ENCODE data around the gene GPR39. TPM values are rescaled to one million over a fixed set of nuclear protein-coding genes. Genes with fewer than 3 reads are reported as not detected.

Gene GPR39
- total RNA-seq, 2 experiments from 2014 or later = not detected

DNA sequence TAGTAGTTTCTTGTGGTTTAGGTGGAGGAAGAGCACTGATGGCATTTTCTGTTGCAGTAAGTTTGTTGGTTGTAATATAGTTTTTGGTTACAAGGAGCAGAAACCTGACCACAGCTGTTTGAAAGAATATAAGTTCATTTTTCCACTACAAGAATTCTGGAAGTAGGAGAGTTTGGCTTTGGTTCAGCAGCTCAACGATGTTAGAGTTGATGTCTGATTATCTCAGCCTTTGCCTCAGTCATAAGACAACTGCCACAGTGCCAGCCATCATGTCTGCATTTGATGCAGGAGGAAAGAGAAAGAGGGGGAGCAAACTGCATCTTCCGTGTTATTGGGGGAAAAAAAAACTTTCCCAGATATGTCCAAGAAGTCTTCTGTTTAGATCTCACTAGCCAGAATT is 134.3 kb downstream of the GPR39 start:
- Mint-ChIP-seq H3K9me3 (no peaks in the 10 kb centered on the region), H3K4me1 (no peaks in the 10 kb centered on the region), H3K36me3 (no peaks in the 10 kb centered on the region), H3K4me3 (no peak overlapping the region), H3K27me3 (no peaks in the 10 kb centered on the region), H3K27ac (no peak overlapping the region)
- ATAC-seq (ENCODE audit: low read depth) = no peak
- DNase-seq = no peak
- POLR2A ChIA-PET = no interaction called here

DNA sequence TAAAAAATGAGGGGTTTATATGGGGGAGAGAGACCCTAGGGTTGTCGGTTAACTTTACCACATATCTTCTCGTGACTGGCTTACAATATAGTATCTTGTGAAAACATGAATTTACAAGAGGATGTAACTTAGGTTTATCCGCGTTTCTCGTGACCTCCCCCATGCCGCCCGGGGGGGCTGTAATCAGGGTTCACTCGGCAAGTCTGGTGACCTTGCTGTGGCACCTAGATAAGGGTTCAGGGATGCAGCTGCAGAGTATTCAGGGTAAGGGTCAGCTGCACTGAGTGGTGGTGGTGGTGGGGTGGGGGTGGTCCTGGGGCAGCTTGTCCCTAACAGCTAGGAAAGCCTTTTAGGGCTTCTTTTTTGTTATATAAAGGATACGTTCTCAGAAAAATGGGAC is 141.1 kb downstream of the GPR39 start:
- H3K27me3 Mint-ChIP-seq = no peaks in the 10 kb centered on the region
- no peak for ATAC-seq (ENCODE audit: low read depth)
- POLR2A ChIA-PET = no interaction called here
- no peaks in the 10 kb centered on the region for H3K36me3 Mint-ChIP-seq
- no peak for DNase-seq
- no peak overlapping the region for H3K4me3 Mint-ChIP-seq
- no peak overlapping the region for H3K27ac Mint-ChIP-seq
- H3K9me3 Mint-ChIP-seq = peaks cover 3% of the 10 kb centered on the region
- H3K4me1 Mint-ChIP-seq = no peaks in the 10 kb centered on the region

DNA sequence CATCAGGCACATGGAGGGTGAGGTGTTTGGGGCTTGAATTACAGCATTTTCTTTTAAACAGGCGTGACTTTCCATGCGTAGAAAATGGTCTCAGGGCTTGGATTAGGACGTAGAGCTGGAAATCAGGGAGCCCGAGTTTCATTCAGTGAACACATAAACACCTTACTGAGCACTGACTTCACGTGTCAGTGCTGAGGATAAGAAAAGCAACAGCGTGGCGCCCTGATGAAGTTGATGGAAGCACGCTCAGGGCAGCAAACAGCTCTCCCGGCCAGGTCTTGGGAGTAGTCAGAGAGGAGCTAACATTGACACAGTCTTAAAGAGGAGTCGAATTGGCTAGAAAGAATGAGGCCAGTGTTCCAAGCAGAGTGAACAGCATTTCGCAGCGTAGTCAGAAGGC is 142.7 kb downstream of the GPR39 start:
- H3K27me3 Mint-ChIP-seq = no peaks in the 10 kb centered on the region
- H3K4me1 Mint-ChIP-seq = no peaks in the 10 kb centered on the region
- ATAC-seq (ENCODE audit: low read depth) (no peak), DNase-seq (no peak)
- no peaks in the 10 kb centered on the region for H3K36me3 Mint-ChIP-seq
- POLR2A ChIA-PET = no interaction called here
- H3K4me3 Mint-ChIP-seq = no peak overlapping the region
- H3K27ac Mint-ChIP-seq = no peak overlapping the region
- H3K9me3 Mint-ChIP-seq = peaks cover 3% of the 10 kb centered on the region

DNA sequence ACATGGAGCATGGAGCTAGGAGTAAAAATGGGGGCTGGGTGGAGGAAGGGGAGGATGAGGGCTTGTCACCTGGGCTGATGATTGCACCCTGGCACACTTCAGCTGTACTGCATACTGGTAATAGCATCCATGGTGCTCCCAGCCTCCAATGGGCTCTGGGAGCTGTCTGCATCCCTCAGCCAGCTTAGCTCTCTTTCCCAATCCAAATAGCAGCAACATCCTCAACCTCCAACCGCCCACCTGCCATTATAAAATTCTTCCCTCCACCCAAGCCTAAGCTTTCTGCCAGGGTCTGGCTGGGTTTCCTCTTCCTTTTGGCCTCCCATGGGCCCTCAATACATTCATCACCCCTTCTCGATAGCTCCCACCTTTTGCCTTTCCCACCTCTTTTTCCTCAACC is 143.3 kb downstream of the GPR39 start:
- Mint-ChIP-seq H3K4me1 (no peaks in the 10 kb centered on the region), H3K36me3 (no peaks in the 10 kb centered on the region), H3K27me3 (no peaks in the 10 kb centered on the region), H3K27ac (no peak overlapping the region), H3K4me3 (no peak overlapping the region), H3K9me3 (peaks cover 5% of the 10 kb centered on the region)
- POLR2A ChIA-PET = no interaction called here
- ATAC-seq (ENCODE audit: low read depth) (no peak), DNase-seq (no peak)

DNA sequence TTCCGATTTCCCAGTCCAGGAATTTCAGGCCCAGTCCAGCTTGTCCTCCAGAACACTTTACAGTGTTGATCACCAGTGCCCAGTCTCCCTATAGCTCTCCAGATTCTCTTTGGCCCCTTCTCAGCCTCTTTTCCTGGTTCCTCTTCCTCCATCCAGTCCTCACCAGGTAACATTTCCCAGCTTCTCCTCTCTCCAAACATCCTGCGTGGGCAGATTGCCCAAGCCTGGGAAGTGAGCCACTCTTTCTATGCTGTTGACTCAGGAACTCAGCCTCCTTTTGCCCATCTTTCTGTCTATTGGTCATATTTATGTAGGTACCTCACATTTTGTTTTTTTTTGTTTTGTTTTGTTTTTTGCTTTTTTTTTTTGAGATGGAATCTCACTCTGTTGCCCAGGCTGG is 144.0 kb downstream of the GPR39 start:
- POLR2A ChIA-PET = no interaction called here
- Mint-ChIP-seq H3K27ac (no peak overlapping the region), H3K4me1 (no peaks in the 10 kb centered on the region), H3K4me3 (no peak overlapping the region), H3K9me3 (peaks cover 5% of the 10 kb centered on the region), H3K27me3 (no peaks in the 10 kb centered on the region), H3K36me3 (no peaks in the 10 kb centered on the region)
- DNase-seq (no peak), ATAC-seq (ENCODE audit: low read depth) (no peak)

DNA sequence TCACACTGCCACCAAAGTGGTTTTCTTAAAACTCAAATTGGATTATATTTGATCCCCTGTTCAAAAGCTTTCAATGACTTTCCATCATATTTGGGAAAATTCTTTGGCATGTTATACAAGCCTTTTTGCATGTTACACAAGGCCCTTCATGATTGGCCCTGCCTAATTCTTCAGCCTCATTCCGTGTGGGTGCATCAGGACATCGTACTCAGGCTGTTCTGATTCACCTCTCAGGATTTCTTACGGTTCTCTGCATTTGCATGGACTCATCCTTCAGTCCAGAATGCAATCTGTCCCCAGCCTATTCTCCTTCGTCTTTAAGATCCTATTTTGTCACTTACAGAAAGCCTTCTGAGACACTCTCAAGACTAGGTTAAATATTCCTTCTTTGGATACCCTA is 145.6 kb downstream of the GPR39 start:
- H3K27me3 Mint-ChIP-seq = no peaks in the 10 kb centered on the region
- ATAC-seq (ENCODE audit: low read depth) = no peak
- DNase-seq = no peak
- H3K27ac Mint-ChIP-seq = no peak overlapping the region
- POLR2A ChIA-PET = no interaction called here
- peaks cover 7% of the 10 kb centered on the region for H3K9me3 Mint-ChIP-seq
- no peak overlapping the region for H3K4me3 Mint-ChIP-seq
- no peaks in the 10 kb centered on the region for H3K4me1 Mint-ChIP-seq
- H3K36me3 Mint-ChIP-seq = no peaks in the 10 kb centered on the region

DNA sequence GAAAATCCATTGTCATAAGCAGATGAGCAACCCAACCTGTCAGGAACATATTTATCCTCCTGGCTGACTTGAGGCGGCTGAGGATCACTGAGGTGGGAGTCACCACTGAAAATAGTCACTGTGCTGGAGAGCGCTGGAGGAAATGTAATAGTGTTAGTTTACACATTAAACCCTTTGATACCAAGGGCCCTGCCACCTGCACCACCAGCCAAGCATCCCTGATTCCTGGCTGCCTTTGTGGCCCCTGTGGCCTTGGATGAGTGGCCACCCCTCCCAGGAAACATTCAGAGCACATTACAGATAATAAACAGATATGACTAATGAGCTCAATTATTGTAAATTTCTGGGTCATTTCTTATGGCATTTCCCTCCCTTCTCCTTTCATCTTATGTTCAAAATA is 147.5 kb downstream of the GPR39 start:
- Mint-ChIP-seq H3K36me3 (no peaks in the 10 kb centered on the region), H3K27me3 (no peaks in the 10 kb centered on the region), H3K9me3 (peaks cover 6% of the 10 kb centered on the region), H3K4me1 (no peaks in the 10 kb centered on the region), H3K27ac (no peak overlapping the region), H3K4me3 (no peak overlapping the region)
- DNase-seq (no peak), ATAC-seq (ENCODE audit: low read depth) (no peak)
- POLR2A ChIA-PET = no interaction called here

DNA sequence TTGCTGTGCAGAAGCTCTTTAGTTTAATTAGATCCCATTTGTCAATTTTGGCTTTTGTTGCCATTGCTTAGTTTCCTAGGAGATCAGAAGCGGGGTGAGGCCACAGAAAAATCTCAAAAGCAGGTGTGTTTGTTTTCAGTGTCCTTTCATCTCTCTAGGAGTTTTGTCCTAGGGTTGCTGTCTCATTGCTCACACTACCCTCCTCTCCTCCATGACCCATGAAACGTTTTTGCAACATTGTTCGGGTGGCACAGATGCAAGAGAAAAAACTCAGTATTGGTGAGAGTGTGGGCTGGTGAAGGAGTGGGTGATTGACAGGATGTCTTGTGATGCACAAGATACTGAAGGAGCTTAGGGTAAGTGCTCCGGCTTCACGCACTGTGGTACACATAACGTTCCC is 149.8 kb downstream of the GPR39 start:
- Mint-ChIP-seq H3K4me3 (no peak overlapping the region), H3K27ac (no peak overlapping the region), H3K27me3 (no peaks in the 10 kb centered on the region), H3K9me3 (peaks cover 10% of the 10 kb centered on the region), H3K36me3 (no peaks in the 10 kb centered on the region), H3K4me1 (no peaks in the 10 kb centered on the region)
- ATAC-seq (ENCODE audit: low read depth) = no peak
- POLR2A ChIA-PET = no interaction called here
- DNase-seq = no peak

DNA sequence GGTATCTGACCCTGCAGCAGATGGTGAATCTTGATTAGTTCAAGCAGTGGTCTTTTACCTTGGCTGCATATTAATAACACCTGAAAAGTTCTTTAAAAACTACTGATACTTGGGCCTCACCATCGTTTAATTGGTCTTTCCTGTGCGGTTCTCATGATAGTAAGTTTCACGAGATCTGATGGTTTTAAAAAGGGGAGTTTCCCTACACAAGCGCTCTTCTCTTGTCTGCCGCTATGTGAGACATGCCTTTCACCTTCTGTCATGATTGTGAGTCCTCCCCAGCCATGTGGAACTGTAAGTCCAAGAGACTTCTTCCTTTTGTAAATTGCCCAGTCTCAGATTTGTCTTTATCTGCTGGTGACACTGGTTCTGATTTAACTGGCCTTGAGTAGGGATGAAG is 151.1 kb downstream of the GPR39 start:
- no peaks in the 10 kb centered on the region for H3K36me3 Mint-ChIP-seq
- H3K27me3 Mint-ChIP-seq = no peaks in the 10 kb centered on the region
- no peak overlapping the region for H3K4me3 Mint-ChIP-seq
- H3K27ac Mint-ChIP-seq = no peak overlapping the region
- POLR2A ChIA-PET = no interaction called here
- no peak for DNase-seq
- peaks cover 8% of the 10 kb centered on the region for H3K9me3 Mint-ChIP-seq
- no peaks in the 10 kb centered on the region for H3K4me1 Mint-ChIP-seq
- no peak for ATAC-seq (ENCODE audit: low read depth)

DNA sequence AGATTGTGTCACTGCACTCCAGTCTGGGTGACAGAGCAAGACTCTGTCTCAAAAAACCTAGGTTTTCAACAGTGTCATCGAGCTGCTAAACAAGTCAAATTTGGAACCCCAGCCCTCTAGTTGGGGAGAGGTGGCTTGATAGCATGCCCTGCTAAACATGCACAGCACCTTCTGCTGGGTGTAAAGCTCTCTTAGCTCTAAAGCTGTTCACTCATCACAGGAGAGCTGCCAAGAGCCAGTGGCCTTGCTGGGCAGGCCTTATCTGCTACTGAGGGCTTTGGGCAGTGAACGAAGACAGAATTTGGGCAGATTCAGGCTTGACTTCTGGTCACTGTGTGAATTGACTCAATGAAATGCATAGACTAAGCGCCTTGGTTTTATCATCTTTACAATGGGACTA is 152.1 kb downstream of the GPR39 start:
- Mint-ChIP-seq H3K36me3 (no peaks in the 10 kb centered on the region), H3K27me3 (no peaks in the 10 kb centered on the region), H3K4me3 (no peak overlapping the region), H3K4me1 (no peaks in the 10 kb centered on the region), H3K9me3 (peaks cover 8% of the 10 kb centered on the region), H3K27ac (no peak overlapping the region)
- DNase-seq (no peak), ATAC-seq (ENCODE audit: low read depth) (no peak)
- POLR2A ChIA-PET = no interaction called here

DNA sequence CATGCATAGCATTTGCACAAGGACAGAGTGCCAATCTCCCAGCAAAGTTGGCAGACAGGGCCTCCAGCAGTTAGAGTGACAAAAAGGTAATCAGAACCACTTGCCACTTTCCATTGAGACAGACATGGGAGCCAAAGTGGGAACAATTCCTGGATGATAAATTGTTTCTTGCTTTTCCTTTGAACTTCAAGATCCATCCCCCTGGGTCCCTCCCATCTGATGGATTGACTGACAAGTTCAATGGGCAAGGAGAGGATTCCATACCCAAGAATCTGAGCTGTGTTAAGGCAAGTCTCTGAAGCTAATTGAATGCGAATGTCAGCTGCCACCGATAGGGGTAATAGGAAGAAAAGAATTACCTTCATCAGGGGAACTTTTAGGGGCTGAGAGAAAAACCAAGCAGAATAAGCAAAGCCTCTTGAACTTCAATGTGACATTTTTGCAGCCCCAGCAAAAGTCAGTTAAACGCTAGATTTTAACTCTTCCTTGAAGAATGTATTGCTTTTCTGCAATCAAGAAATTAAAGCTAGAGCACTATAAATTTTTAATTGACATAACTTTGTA is 156.9 kb downstream of the GPR39 start:
- peaks cover 4% of the 10 kb centered on the region for H3K9me3 Mint-ChIP-seq
- H3K4me3 Mint-ChIP-seq = no peak overlapping the region
- POLR2A ChIA-PET = no interaction called here

DNA sequence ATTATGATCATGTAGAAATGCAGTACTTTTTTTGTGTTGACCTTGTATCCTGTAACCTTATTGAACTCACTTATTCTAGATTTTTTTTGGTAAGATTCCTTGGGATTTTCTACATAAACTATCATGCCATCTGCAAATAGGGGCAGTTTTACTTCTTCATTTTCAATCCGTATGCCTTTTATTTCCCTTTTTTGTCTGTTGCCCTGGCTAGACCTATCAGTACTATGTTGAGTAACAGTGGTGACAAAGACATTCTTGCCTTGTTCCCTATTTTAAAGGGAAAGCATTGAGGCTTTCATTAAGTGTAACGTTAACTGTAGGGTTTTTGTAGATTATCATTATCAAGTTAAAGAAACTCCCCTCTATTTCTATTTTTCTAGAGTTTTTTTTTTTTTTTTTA is 161.1 kb downstream of the GPR39 start:
- no peak for DNase-seq
- Mint-ChIP-seq H3K27ac (no peak overlapping the region), H3K27me3 (no peaks in the 10 kb centered on the region), H3K9me3 (no peaks in the 10 kb centered on the region), H3K4me3 (no peak overlapping the region), H3K4me1 (no peaks in the 10 kb centered on the region), H3K36me3 (no peaks in the 10 kb centered on the region)
- no peak for ATAC-seq (ENCODE audit: low read depth)
- POLR2A ChIA-PET = no interaction called here

More for the DNA sequence above, 156.9 kb downstream of the GPR39 start:
- H3K27me3 Mint-ChIP-seq = no peaks in the 10 kb centered on the region
- no peak for DNase-seq
- H3K36me3 Mint-ChIP-seq = no peaks in the 10 kb centered on the region
- no peak for ATAC-seq (ENCODE audit: low read depth)
- no peak overlapping the region for H3K27ac Mint-ChIP-seq
- no peaks in the 10 kb centered on the region for H3K4me1 Mint-ChIP-seq

DNA sequence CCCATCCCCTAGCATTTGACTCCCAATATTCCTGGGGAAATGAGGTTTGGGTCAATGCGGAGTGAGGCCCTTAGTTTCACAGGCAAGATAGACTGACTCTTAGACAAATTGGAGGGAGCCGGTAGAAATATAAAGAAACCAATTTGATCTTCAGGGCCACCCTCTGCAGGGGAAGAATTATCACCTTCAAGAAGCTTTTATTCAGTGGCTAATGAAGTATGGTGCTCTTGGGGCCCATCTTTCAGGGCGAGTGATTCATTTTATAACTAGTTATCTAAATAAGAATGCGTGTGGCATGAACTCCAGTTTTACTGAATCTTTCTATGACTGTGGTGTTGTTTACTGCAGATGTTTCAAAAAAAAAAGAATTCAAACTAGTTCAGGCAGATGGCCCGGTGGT is 165.0 kb downstream of the GPR39 start:
- ATAC-seq (ENCODE audit: low read depth) = no peak
- no peaks in the 10 kb centered on the region for H3K9me3 Mint-ChIP-seq
- no peaks in the 10 kb centered on the region for H3K4me1 Mint-ChIP-seq
- no peaks in the 10 kb centered on the region for H3K27me3 Mint-ChIP-seq
- H3K27ac Mint-ChIP-seq = no peak overlapping the region
- POLR2A ChIA-PET = no interaction called here
- DNase-seq = no peak
- H3K36me3 Mint-ChIP-seq = no peaks in the 10 kb centered on the region
- H3K4me3 Mint-ChIP-seq = no peak overlapping the region

DNA sequence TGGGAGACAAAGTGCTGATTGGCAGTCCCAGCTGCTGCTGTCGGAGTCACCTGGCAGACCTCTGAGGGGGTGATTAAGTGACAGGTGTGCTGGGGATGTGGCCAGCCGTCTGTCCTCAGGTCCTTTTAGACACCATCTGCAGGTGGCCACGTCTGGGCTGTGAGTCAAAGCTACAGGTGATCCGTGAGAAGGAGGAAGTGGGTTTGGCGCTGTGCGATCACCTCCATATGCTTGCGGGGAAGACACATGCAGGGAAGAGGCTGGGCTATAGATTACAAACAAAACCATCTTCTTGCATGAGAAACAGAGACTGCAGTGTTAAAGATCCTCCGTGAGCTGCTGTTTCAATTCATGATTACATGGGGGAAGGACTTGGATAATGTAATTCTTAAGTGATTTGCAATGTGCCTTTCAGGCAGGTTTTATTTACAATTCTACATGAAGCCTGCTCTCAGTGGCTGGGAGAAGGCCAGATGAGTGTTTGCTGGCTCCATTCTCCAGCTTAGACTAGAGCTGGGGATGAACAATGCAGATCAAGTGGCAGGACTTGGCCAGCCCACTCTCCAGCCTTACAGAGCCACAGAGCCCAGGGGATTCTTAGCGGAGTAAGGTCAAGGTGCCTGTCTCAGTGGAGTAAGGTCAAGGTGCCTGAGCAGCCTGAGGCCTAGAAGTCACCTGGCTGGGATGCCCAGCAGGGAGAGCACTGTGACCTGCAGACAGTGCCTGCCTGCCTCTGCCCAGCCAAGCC is 165.6 kb downstream of the GPR39 start:
- DNase-seq (no peak), ATAC-seq (ENCODE audit: low read depth) (no peak)
- POLR2A ChIA-PET = no interaction called here
- Mint-ChIP-seq H3K36me3 (no peaks in the 10 kb centered on the region), H3K9me3 (no peaks in the 10 kb centered on the region), H3K27ac (no peak overlapping the region), H3K4me3 (no peak overlapping the region), H3K27me3 (no peaks in the 10 kb centered on the region), H3K4me1 (no peaks in the 10 kb centered on the region)

Data from activated naive CD8-positive, alpha-beta T cell treated with anti-CD3 and anti-CD28 coated beads, Interleukin-2, amount 10 ng/mL, durations not matched to agents 7 days and 5 days (primary cell).